Measurements from ENCODE around the gene PKN2. TPM values are rescaled to one million over a fixed set of nuclear protein-coding genes. Genes with fewer than 3 reads are reported as not detected.
"Not testable (repeated sequence)": the region's sequence is repeated elsewhere in the genome, so short reads cannot be mapped to it uniquely, and the experiment has no call there.

PKN2 gene
- total and polyA plus RNA-seq, 2 donors (not counting 1 experiment from before 2014, with no cell fraction given) = 11.9 to 51.6 TPM

- H3K4me1 ChIP-seq (ENCODE audit: control insufficient read depth in 2 of 2, insufficient read depth in 2 of 2, low read length in 2 of 2); H3K4me3 ChIP-seq (ENCODE audit: control extremely low read depth in 1 of 5, extremely low read depth in 1 of 5, insufficient read depth in 1 of 5, low read depth in 2 of 5, low read length in 4 of 5); H3K9me3 ChIP-seq (ENCODE audit: control extremely low read depth in 1 of 3, control insufficient read depth in 2 of 3, insufficient read depth in 1 of 3, low read length in 2 of 3); POLR2A ChIA-PET; intact Hi-C loops (cut with micrococcal nuclease); H3K27me3 ChIP-seq (replicated peaks in 1 of 4; ENCODE audit: control extremely low read depth in 1 of 4, control insufficient read depth in 3 of 4, insufficient read depth in 4 of 4, low read length in 3 of 4); H3K27ac Mint-ChIP-seq; H3K27ac ChIP-seq (ENCODE audit: low read length in 2 of 2); H3K27me3 Mint-ChIP-seq; H3K4me2 ChIP-seq (replicated peaks; ENCODE audit: low read depth, low read length, poor library complexity, severe bottlenecking); H3K4me3 Mint-ChIP-seq; DNase-seq; H3K9ac ChIP-seq (ENCODE audit: low read length); H3K9me3 Mint-ChIP-seq (ENCODE audit: insufficient read depth); ATAC-seq (ENCODE audit: low read depth); H2AFZ ChIP-seq (ENCODE audit: insufficient read depth, low read depth, low read length, poor library complexity, severe bottlenecking): not testable (repeated sequence)
- Histone ChIP-seq H3K79me2 (ENCODE audit: control insufficient read depth, insufficient read depth, low read length) (peaks cover 88% of the 10 kb centered on the region), H3K36me3 (replicated peaks in 1 of 2; ENCODE audit: control extremely low read depth in 1 of 2, control insufficient read depth in 1 of 2, extremely low read depth in 1 of 2, insufficient read depth in 2 of 2, low read length in 1 of 2) (peaks cover 0 to 18% of the 10 kb centered on the region in 2 experiments), H4K20me1 (ENCODE audit: control insufficient read depth, insufficient read depth, low read length, poor library complexity, severe bottlenecking) (peaks cover 89% of the 10 kb centered on the region)
- WGBS (ENCODE audit: insufficient coverage) = over 99% methylated on average over 12 of the region's 14 CpGs
- CTCF ChIA-PET = interaction anchor here (0.7 kb wide), 1 partner anchor 989 kb away, joined by 4 read pairs; no protein-coding TSS in a partner anchor
- peaks cover 23% of the 10 kb centered on the region for H3K4me1 Mint-ChIP-seq
These were observed 185.6 kb downstream of the PKN2 start for GRCh38 chr1:88869644-88870043.

- ATAC-seq (ENCODE audit: low read depth) (no peak), DNase-seq (no peak)
- no CpG with 5 or more reads among the region's 5 CpGs for WGBS (ENCODE audit: insufficient coverage)
- H3K4me2 ChIP-seq (replicated peaks; ENCODE audit: low read depth, low read length, poor library complexity, severe bottlenecking) = no peak overlapping the region
- H3K9ac ChIP-seq (ENCODE audit: low read length) = no peak overlapping the region
- H3K27me3 ChIP-seq (replicated peaks in 1 of 4; ENCODE audit: control extremely low read depth in 1 of 4, control insufficient read depth in 3 of 4, insufficient read depth in 4 of 4, low read length in 3 of 4) = no peaks in the 10 kb centered on the region
- POLR2A ChIA-PET = no interaction called here
- Mint-ChIP-seq H3K27ac (no peak overlapping the region), H3K4me1 (peaks cover 21% of the 10 kb centered on the region), H3K4me3 (no peak overlapping the region), H3K27me3 (no peaks in the 10 kb centered on the region), H3K9me3 (ENCODE audit: insufficient read depth) (no peaks in the 10 kb centered on the region)
- H3K4me1 ChIP-seq (ENCODE audit: control insufficient read depth in 2 of 2, insufficient read depth in 2 of 2, low read length in 2 of 2) = no peaks in the 10 kb centered on the region
- peaks cover 98% of the 10 kb centered on the region for H3K79me2 ChIP-seq (ENCODE audit: control insufficient read depth, insufficient read depth, low read length)
- no peak overlapping the region for H3K27ac ChIP-seq (ENCODE audit: low read length in 2 of 2)
- no peak overlapping the region for H3K4me3 ChIP-seq (ENCODE audit: control extremely low read depth in 1 of 5, extremely low read depth in 1 of 5, insufficient read depth in 1 of 5, low read depth in 2 of 5, low read length in 4 of 5)
- peaks cover 4 to 14% of the 10 kb centered on the region in 2 experiments for H3K36me3 ChIP-seq (replicated peaks in 1 of 2; ENCODE audit: control extremely low read depth in 1 of 2, control insufficient read depth in 1 of 2, extremely low read depth in 1 of 2, insufficient read depth in 2 of 2, low read length in 1 of 2)
- TF ChIP-seq CTCF (IDR thresholded peaks at IDR 0.05) (no peak), EZH2 (IDR thresholded peaks at IDR 0.05; ENCODE audit: borderline replicate concordance, insufficient read depth, low read depth, low read length, poor library complexity, severe bottlenecking) (no peak)
- intact Hi-C loops (cut with micrococcal nuclease) = no loop called here
- no peaks in the 10 kb centered on the region for H3K9me3 ChIP-seq (ENCODE audit: control extremely low read depth in 1 of 3, control insufficient read depth in 2 of 3, insufficient read depth in 1 of 3, low read length in 2 of 3)
- CTCF ChIA-PET = interaction anchor here (7.4 kb wide), 1 partner anchor 217 kb away, joined by 148 read pairs; no protein-coding TSS in a partner anchor
- H4K20me1 ChIP-seq (ENCODE audit: control insufficient read depth, insufficient read depth, low read length, poor library complexity, severe bottlenecking) = peaks cover 89% of the 10 kb centered on the region
- H2AFZ ChIP-seq (ENCODE audit: insufficient read depth, low read depth, low read length, poor library complexity, severe bottlenecking) = no peak overlapping the region
These were observed 189.8 kb downstream of the PKN2 start for GRCh38 chr1:88873737-88874349.
